GM12892 (cell line): ENCODE results near the gene SIK2.

ENCODE experiments used
- POLR2A ChIP-seq: IDR thresholded peaks from 2 replicates; pipeline ENCODE4 v1.6.1; 2011; ENCODE audit warnings: low read depth, low read length, control low read depth
- POLR2AphosphoS5 ChIP-seq: IDR thresholded peaks from 2 replicates; pipeline ENCODE4 v1.6.1; 2011; ENCODE audit warnings: low read depth, low read length, control low read depth
- TAF1 ChIP-seq: IDR thresholded peaks from 2 replicates; pipeline ENCODE4 v1.6.1; 2011; ENCODE audit warnings: low read depth, mild to moderate bottlenecking, control low read depth, low read length, borderline replicate concordance

- TF ChIP-seq POLR2AphosphoS5 = no peak
- no peak for TF ChIP-seq POLR2A
- TF ChIP-seq TAF1 = no peak
Measured at GRCh38 chr11:111561791-111562325, 40.4 kb upstream of the SIK2 start.
